Right atrium auricular region (tissue), 2 donors: ENCODE measurements around the gene ELOVL7. TPM values are rescaled to one million over a fixed set of nuclear protein-coding genes. Genes with fewer than 3 reads are reported as not detected.

Experiments
- DNase-seq: peaks from one replicate; pipeline ENCODE4 v3.0.0-alpha.2; 2019; ENCODE audit warnings: low spot score
- H3K27ac ChIP-seq, 2 donors: fragments of 200-600 bp; sonication (generic); 1 replicate in 1 of 2; 2 replicates in 1 of 2; pipeline ENCODE4 v1.5.1; 2016 to 2019
- H3K27me3 ChIP-seq, 2 donors: fragments of 200-600 bp; sonication (generic); one replicate each; pipeline versions ENCODE4 v1.5.1 to v1.6.0; 2017 to 2019
- H3K36me3 ChIP-seq: fragments of 200-600 bp; sonication (generic); one replicate; pipeline ENCODE4 v1.5.1; 2016
- H3K4me1 ChIP-seq, 2 donors: fragments of 200-600 bp; sonication (generic); one replicate each; pipeline versions ENCODE4 v1.5.1 to v1.6.0; 2017 to 2019
- H3K4me3 ChIP-seq, 2 donors: fragments of 200-600 bp; sonication (generic); 1 replicate in 1 of 2; 2 replicates in 1 of 2; pipeline ENCODE4 v1.5.1; 2017 to 2019; ENCODE audit warnings: mild to moderate bottlenecking in 1 of 2, moderate library complexity in 1 of 2
- H3K9me3 ChIP-seq, 2 donors: fragments of 200-600 bp; sonication (generic); one replicate each; pipeline ENCODE4 v1.5.1; 2019
- CTCF ChIP-seq, 2 donors: fragments of 200-600 bp; sonication (generic); IDR thresholded peaks; one replicate each; pipeline ENCODE4 v1.5.1; 2019; ENCODE audit warnings: antibody characterized with exemption in 2 of 2
- total RNA-seq, 2 donors: library from RNA; depleted of rRNA; stranded (reverse); fragments of >200 nt; gene quantifications; one replicate each; pipeline ENCODE4 v1.1.0, GENCODE V29; 2016

ELOVL7 gene
- total RNA-seq, 2 donors from 2014 or later = 0.43 to 1.5 TPM

- Histone ChIP-seq H3K9me3 (no peaks in the 10 kb centered on the region), H3K27ac (no peak overlapping the region), H3K4me3 (no peak overlapping the region), H3K27me3 (no peaks in the 10 kb centered on the region), H3K36me3 (no peaks in the 10 kb centered on the region), H3K4me1 (no peaks in the 10 kb centered on the region)
- TF ChIP-seq CTCF (IDR thresholded peaks at IDR 0.05) = no peak
- DNase-seq = no peak
Observed at GRCh38 chr5:60763061-60763460, 81.0 kb downstream of the ELOVL7 start.

GRCh38 chr5:60754495-60754894 lies 89.6 kb downstream of the ELOVL7 start:
- Histone ChIP-seq H3K27me3 (no peaks in the 10 kb centered on the region), H3K9me3 (no peaks in the 10 kb centered on the region), H3K4me1 (no peaks in the 10 kb centered on the region), H3K4me3 (no peak overlapping the region), H3K27ac (no peak overlapping the region), H3K36me3 (no peaks in the 10 kb centered on the region)
- DNase-seq = no peak
- no peak for TF ChIP-seq CTCF (IDR thresholded peaks at IDR 0.05)

- no peak for TF ChIP-seq CTCF (IDR thresholded peaks at IDR 0.05)
- no peak for DNase-seq
- Histone ChIP-seq H3K27me3 (no peaks in the 10 kb centered on the region), H3K9me3 (peaks cover 0 to 16% of the 10 kb centered on the region in 2 donors), H3K4me1 (no peaks in the 10 kb centered on the region), H3K36me3 (no peaks in the 10 kb centered on the region), H3K4me3 (no peak overlapping the region), H3K27ac (no peak overlapping the region)
Observed at GRCh38 chr5:60744682-60745081, 99.4 kb downstream of the ELOVL7 start.

GRCh38 chr5:60743511-60744314 lies 100.4 kb downstream of the ELOVL7 start:
- TF ChIP-seq CTCF (IDR thresholded peaks at IDR 0.05) = no peak
- H3K36me3 ChIP-seq = no peaks in the 10 kb centered on the region
- H3K9me3 ChIP-seq = peaks cover 0 to 18% of the 10 kb centered on the region in 2 donors
- no peak overlapping the region for H3K4me3 ChIP-seq
- no peak for DNase-seq
- no peak overlapping the region for H3K27ac ChIP-seq
- no peaks in the 10 kb centered on the region for H3K27me3 ChIP-seq
- no peaks in the 10 kb centered on the region for H3K4me1 ChIP-seq

- Histone ChIP-seq H3K4me3 (no peak overlapping the region), H3K36me3 (no peaks in the 10 kb centered on the region), H3K9me3 (peaks cover 0 to 18% of the 10 kb centered on the region in 2 donors), H3K4me1 (no peaks in the 10 kb centered on the region), H3K27ac (no peak overlapping the region), H3K27me3 (no peaks in the 10 kb centered on the region)
- no peak for TF ChIP-seq CTCF (IDR thresholded peaks at IDR 0.05)
- no peak for DNase-seq
Observed at GRCh38 chr5:60740322-60740721, 103.7 kb downstream of the ELOVL7 start.

GRCh38 chr5:60738933-60739332 lies 105.1 kb downstream of the ELOVL7 start:
- Histone ChIP-seq H3K36me3 (no peaks in the 10 kb centered on the region), H3K27me3 (no peaks in the 10 kb centered on the region), H3K27ac (no peak overlapping the region), H3K4me1 (no peaks in the 10 kb centered on the region), H3K9me3 (peaks cover 0 to 18% of the 10 kb centered on the region in 2 donors), H3K4me3 (no peak overlapping the region)
- no peak for TF ChIP-seq CTCF (IDR thresholded peaks at IDR 0.05)
- no peak for DNase-seq
